GM23338 (cell line): Measurements from ENCODE around the gene UCP3. TPM values are rescaled to one million over a fixed set of nuclear protein-coding genes. Genes with fewer than 3 reads are reported as not detected.

Experiments
- ATAC-seq: fragments of 200-7000 bp; cut with Tn5 transposase; 3 replicates; pipeline ENCODE4 v1.9.1; 2020
- DNase-seq: peaks from one replicate; pipeline ENCODE4 v3.0.0-alpha.2; 2015; ENCODE audit warnings: low spot score
- H2AFZ ChIP-seq: fragments of 200-600 bp; sonication (generic); 2 replicates; pipeline ENCODE4 v1.8.0; 2016; ENCODE audit warnings: antibody characterized with exemption, mild to moderate bottlenecking, moderate library complexity
- H3F3A ChIP-seq: fragments of 200-600 bp; sonication (generic); replicated peaks from 2 replicates; pipeline ENCODE4 v1.8.0; 2017; ENCODE audit warnings: antibody characterized with exemption, mixed run types, low read depth
- H3K27ac ChIP-seq: fragments of 200-600 bp; sonication (generic); 2 replicates; pipeline ENCODE4 v1.6.1; 2016; ENCODE audit warnings: low read depth
- H3K27me3 ChIP-seq: fragments of 200-600 bp; sonication (generic); 2 replicates; pipeline ENCODE4 v1.8.0; 2016; ENCODE audit warnings: mild to moderate bottlenecking, mixed run types, moderate library complexity; ENCODE audit not compliant: insufficient read depth
- H3K36me3 ChIP-seq: fragments of 200-600 bp; sonication (generic); 2 replicates; pipeline ENCODE4 v1.8.0; 2016; ENCODE audit warnings: mild to moderate bottlenecking; ENCODE audit not compliant: insufficient read depth
- H3K4me1 ChIP-seq: fragments of 200-600 bp; sonication (generic); 2 replicates; pipeline ENCODE4 v1.8.0; 2016; ENCODE audit warnings: mild to moderate bottlenecking, moderate library complexity; ENCODE audit not compliant: insufficient read depth
- H3K4me2 ChIP-seq: fragments of 200-600 bp; sonication (generic); 2 replicates; pipeline ENCODE4 v1.7.1; 2017; ENCODE audit warnings: mixed run types
- H3K4me3 ChIP-seq: fragments of 200-600 bp; sonication (generic); 2 replicates; pipeline ENCODE4 v1.6.1; 2016; ENCODE audit warnings: mixed run types
- H3K79me2 ChIP-seq: fragments of 200-600 bp; sonication (generic); replicated peaks from 2 replicates; pipeline ENCODE4 v1.8.0; 2017; ENCODE audit warnings: mild to moderate bottlenecking; ENCODE audit not compliant: insufficient read depth
- H3K9me2 ChIP-seq: fragments of 200-600 bp; sonication (generic); 2 replicates; pipeline ENCODE4 v1.8.0; 2017; ENCODE audit not compliant: insufficient read depth
- H4K20me1 ChIP-seq: fragments of 200-600 bp; sonication (generic); replicated peaks from 2 replicates; pipeline ENCODE4 v1.8.0; 2017; ENCODE audit warnings: mild to moderate bottlenecking; ENCODE audit not compliant: insufficient read depth
- H3K27ac Mint-ChIP-seq: 2 replicates; pipeline ENCODE4 v1.8.0; 2020; ENCODE audit warnings: inconsistent platforms, mild to moderate bottlenecking, moderate library complexity, mixed read lengths
- H3K27me3 Mint-ChIP-seq: 3 replicates; pipeline ENCODE4 v1.8.0; 2022; ENCODE audit warnings: low read depth, mild to moderate bottlenecking, moderate library complexity, mixed read lengths, inconsistent platforms; ENCODE audit not compliant: insufficient read depth, poor library complexity
- H3K36me3 Mint-ChIP-seq: 3 replicates; pipeline ENCODE4 v1.8.0; 2021; ENCODE audit warnings: low read depth, mild to moderate bottlenecking, inconsistent platforms, moderate library complexity, mixed read lengths
- H3K4me1 Mint-ChIP-seq: 3 replicates; pipeline ENCODE4 v1.8.0; 2020; ENCODE audit warnings: mild to moderate bottlenecking, inconsistent platforms, mixed read lengths
- H3K4me3 Mint-ChIP-seq: 3 replicates; pipeline ENCODE4 v1.8.0; 2021; ENCODE audit warnings: moderate library complexity, mild to moderate bottlenecking, inconsistent platforms, mixed read lengths
- H3K9me3 Mint-ChIP-seq: 3 replicates; pipeline ENCODE4 v1.8.0; 2020; ENCODE audit warnings: moderate library complexity, mild to moderate bottlenecking, inconsistent platforms, mixed read lengths
- JUNB ChIP-seq: IDR thresholded peaks from one replicate; pipeline ENCODE4 v1.6.1; 2016; ENCODE audit warnings: antibody characterized with exemption; ENCODE audit not compliant: unreplicated experiment
- NANOG ChIP-seq: IDR thresholded peaks from 2 replicates; pipeline ENCODE4 v1.6.1; 2016; ENCODE audit warnings: antibody characterized with exemption, borderline replicate concordance
- POLR2AphosphoS5 ChIP-seq: IDR thresholded peaks from 2 replicates; pipeline ENCODE4 v1.6.1; 2016; ENCODE audit warnings: antibody characterized with exemption, low read depth
- ZNF114 ChIP-seq: fragments of 250-450 bp; sonication (Bioruptor Pico); IDR thresholded peaks from 2 replicates; pipeline ENCODE4 v1.5.0; 2020; ENCODE audit warnings: mild to moderate bottlenecking, moderate library complexity
- polyA plus RNA-seq: library from polyadenylated mRNA; unstranded; fragments of >200 nt; fragmentation: Nextera tagmentation; extraction: Ambion mirVana; gene quantifications from 2 replicates; pipeline ENCODE4 v1.2.1, GENCODE V29; 2016
- total RNA-seq: library from RNA; depleted of rRNA; stranded (reverse); fragments of >200 nt; shearing (Covaris generic); gene quantifications from 2 replicates; pipeline ENCODE4 v1.2.3, GENCODE V29; 2014
- TF ChIP-seq, protein P1 (sequence below), 2 experiments: fragments of 200-600 bp in 1 of 2; sonication (generic) in 1 of 2; conservative IDR thresholded peaks; 2 replicates each; pipeline versions ENCODE4 v1.5.1 to v1.6.1; 2016 to 2017; ENCODE audit warnings: antibody characterized with exemption in 2 of 2, low read depth in 2 of 2, mild to moderate bottlenecking in 2 of 2, moderate library complexity in 1 of 2

The UCP3 gene
- total and polyA plus RNA-seq, 2 experiments from 2014 or later = 0.21 to 0.40 TPM

DNA sequence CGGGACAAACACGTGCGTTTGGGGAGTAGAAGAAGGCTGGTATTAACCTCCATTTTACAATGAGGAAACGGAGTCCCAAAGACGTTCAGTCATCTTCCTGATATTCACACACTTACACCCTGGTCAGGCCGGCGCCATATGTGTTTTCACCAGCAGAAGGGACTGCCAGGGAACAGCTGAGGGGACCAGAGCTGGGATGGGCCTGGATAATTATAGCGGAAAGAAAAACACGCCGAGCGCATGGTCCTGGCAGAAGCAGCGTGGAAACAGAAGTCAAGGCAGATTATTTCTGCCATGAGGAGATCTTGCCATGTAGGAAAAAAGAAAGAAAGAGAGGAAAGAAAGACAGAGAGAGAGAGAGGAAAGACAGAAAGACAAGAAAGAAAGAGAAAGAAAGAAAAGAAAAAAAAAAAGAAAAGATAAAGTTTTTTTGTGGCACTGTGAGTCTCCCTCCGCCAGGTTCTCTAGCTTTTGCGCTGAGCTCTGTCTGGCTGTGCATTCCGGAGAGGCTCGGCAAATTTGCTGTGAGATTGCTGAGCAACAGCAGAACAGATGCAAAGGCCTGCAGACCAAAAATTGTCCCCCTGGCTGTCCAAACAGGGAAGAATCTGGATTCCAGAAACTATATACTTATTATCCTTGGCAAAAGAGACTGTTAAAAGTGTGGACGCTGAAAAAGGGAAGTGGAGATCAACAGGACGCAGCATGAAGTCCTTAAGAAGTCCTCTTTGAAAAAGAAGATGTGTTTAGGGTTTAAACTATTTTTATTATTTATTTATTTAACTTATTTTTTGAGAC is 24.9 kb downstream of the UCP3 start:
- DNase-seq = no peak

DNA sequence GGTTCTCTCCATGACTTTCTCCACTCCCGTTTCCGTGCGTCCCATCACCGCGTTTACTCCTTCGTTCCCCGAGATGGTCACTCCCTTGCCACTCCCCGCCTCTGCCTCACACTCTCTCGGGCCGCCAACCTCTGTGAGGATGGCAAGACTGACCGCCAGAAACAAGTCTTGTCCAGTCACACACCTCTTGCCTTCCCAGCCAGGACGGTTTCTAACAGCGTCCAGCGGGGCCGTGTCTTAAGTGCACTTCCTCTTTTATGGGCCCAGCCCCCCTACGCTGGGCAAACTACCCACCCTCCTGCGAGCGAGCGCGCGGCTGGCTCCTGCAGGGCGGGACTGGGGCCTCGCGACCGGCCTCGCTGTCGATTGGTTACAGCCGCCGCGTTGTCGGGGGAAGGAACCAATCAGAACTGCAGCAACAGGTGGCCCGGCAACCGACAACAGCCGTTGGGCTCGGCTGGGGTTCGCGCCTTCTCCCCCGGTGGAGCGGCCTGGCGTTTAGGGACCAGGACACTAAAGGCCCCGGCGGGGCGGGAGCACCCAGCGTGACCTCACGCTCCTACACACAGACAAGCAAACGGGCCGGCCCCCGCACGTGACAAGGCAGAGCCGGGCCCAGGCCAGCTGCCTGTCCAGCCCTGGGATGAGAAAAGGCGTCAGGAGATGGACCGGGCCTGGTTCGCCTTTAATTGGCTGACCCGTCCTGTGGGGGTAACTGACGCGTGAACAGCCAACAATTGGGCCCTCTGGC is 25.7 kb downstream of the UCP3 start:
- Histone ChIP-seq H3K9me2 (no peaks in the 10 kb centered on the region), H3K36me3 (peaks cover 5% of the 10 kb centered on the region), H3K79me2 (peaks cover 14% of the 10 kb centered on the region), H3K4me1 (peaks cover 32% of the 10 kb centered on the region), H2AFZ (peak overlapping the region; percentile 95; the same call in 1 of the 2 replicates), H4K20me1 (peaks cover 10% of the 10 kb centered on the region), H3K4me2 (peak overlapping the region; percentile 100), H3F3A (peaks cover 5% of the 10 kb centered on the region; the same call in 1 of the 2 replicates), H3K27me3 (no peaks in the 10 kb centered on the region), H3K27ac (peak overlapping the region; percentile 97), H3K4me3 (peak overlapping the region; percentile 98)
- Mint-ChIP-seq H3K4me1 (peaks cover 33% of the 10 kb centered on the region), H3K9me3 (no peaks in the 10 kb centered on the region; the same call in 1 of the 3 replicates), H3K4me3 (peak overlapping the region; percentile 94), H3K27me3 (peaks cover 20% of the 10 kb centered on the region), H3K27ac (peak overlapping the region; percentile 98), H3K36me3 (peaks cover 38% of the 10 kb centered on the region)
- DNase-seq (peak; percentile 96), ATAC-seq (peak; percentile 83)
- TF ChIP-seq POLR2AphosphoS5 (peak; percentile 70), NANOG (no peak)

More for the DNA sequence above, 24.9 kb downstream of the UCP3 start:
- peak overlapping the region; percentile 85 for H3K27ac ChIP-seq
- Mint-ChIP-seq H3K4me3 (peak overlapping the region; percentile 94), H3K27ac (peak overlapping the region; percentile 36; the same call in 1 of the 2 replicates), H3K27me3 (peaks cover 20% of the 10 kb centered on the region), H3K9me3 (no peaks in the 10 kb centered on the region; the same call in 1 of the 3 replicates), H3K4me1 (peaks cover 31% of the 10 kb centered on the region), H3K36me3 (peaks cover 30% of the 10 kb centered on the region)
- TF ChIP-seq ZNF114 (CRISPR knock-in tag) (no peak), JUNB (no peak)
- TF ChIP-seq, protein P1, sequence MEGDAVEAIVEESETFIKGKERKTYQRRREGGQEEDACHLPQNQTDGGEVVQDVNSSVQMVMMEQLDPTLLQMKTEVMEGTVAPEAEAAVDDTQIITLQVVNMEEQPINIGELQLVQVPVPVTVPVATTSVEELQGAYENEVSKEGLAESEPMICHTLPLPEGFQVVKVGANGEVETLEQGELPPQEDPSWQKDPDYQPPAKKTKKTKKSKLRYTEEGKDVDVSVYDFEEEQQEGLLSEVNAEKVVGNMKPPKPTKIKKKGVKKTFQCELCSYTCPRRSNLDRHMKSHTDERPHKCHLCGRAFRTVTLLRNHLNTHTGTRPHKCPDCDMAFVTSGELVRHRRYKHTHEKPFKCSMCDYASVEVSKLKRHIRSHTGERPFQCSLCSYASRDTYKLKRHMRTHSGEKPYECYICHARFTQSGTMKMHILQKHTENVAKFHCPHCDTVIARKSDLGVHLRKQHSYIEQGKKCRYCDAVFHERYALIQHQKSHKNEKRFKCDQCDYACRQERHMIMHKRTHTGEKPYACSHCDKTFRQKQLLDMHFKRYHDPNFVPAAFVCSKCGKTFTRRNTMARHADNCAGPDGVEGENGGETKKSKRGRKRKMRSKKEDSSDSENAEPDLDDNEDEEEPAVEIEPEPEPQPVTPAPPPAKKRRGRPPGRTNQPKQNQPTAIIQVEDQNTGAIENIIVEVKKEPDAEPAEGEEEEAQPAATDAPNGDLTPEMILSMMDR (conservative IDR thresholded peaks at IDR 0.05; ENCODE audit: low read depth in 2 of 2) = no peak
- peaks cover 5% of the 10 kb centered on the region; the same call in 1 of the 2 replicates for H3F3A ChIP-seq
- no peaks in the 10 kb centered on the region for H3K27me3 ChIP-seq
- H4K20me1 ChIP-seq = peaks cover 2% of the 10 kb centered on the region
- peak overlapping the region; percentile 95; the same call in 1 of the 2 replicates for H2AFZ ChIP-seq
- peaks cover 14% of the 10 kb centered on the region for H3K79me2 ChIP-seq
- ATAC-seq = no peak; the same call in 2 of the 3 replicates
- H3K36me3 ChIP-seq = no peaks in the 10 kb centered on the region; the same call in 1 of the 2 replicates
- H3K4me2 ChIP-seq = peak overlapping the region; percentile 100
- no peaks in the 10 kb centered on the region for H3K9me2 ChIP-seq
- H3K4me1 ChIP-seq = peaks cover 32% of the 10 kb centered on the region
- peak overlapping the region; percentile 98 for H3K4me3 ChIP-seq
